RWPE1 (cell line): ENCODE data around the gene ZNF653.
"Not testable (repeated sequence)": the region's sequence is repeated elsewhere in the genome, so short reads cannot be mapped to it uniquely, and the experiment has no call there.

Experiments used
- CTCF ChIA-PET: fragments of 350-600 bp; sonication (Branson Sonifier 250); formaldehyde crosslinking; extraction: SDS; loops from one replicate; lab custom pipeline; 2021; lab: Yijun Ruan, JAX
- POLR2A ChIA-PET: fragments of 400-600 bp; formaldehyde crosslinking; extraction: SDS; loops from one replicate; lab custom pipeline; 2020; ENCODE audit warnings: antibody characterized with exemption; ENCODE audit not compliant: low non-redundant PET; lab: Yijun Ruan, JAX
- DNase-seq: peaks from one replicate; pipeline ENCODE4 v3.0.0; 2012; ENCODE audit warnings: low spot score
- H3K27ac ChIP-seq: fragments of 450-650 bp; 2 replicates; pipeline ENCODE4 v1.5.1; 2017
- CTCF ChIP-seq: fragments of 450-650 bp; conservative IDR thresholded peaks from 2 replicates; pipeline ENCODE4 v1.5.1; 2017; ENCODE audit warnings: low read depth, mild to moderate bottlenecking

Gene ZNF653

GRCh38 chr19:11479090-11479897 lies 26.3 kb downstream of the ZNF653 start:
- CTCF ChIA-PET: no interaction called here
- POLR2A ChIA-PET: no interaction called here
- no peak for TF ChIP-seq CTCF
- H3K27ac ChIP-seq: no peak overlapping the region
- DNase-seq: peak; percentile 45

GRCh38 chr19:11478167-11479089 lies 27.2 kb downstream of the ZNF653 start:
- no peak for DNase-seq
- H3K27ac ChIP-seq: no peak overlapping the region
- ChIA-PET POLR2A (no interaction called here), CTCF (interaction anchor here (0.5 to 0.6 kb wide), 2 partner anchors 74 to 606 kb away, joined by 3 to 6 read pairs; no protein-coding TSS in a partner anchor)
- no peak for TF ChIP-seq CTCF

GRCh38 chr19:11475861-11476260 lies 29.8 kb downstream of the ZNF653 start:
- DNase-seq: no peak
- H3K27ac ChIP-seq: no peak overlapping the region
- TF ChIP-seq CTCF: no peak
- ChIA-PET POLR2A (no interaction called here), CTCF (interaction anchor here (0.7 kb wide), 2 partner anchors 124 to 443 kb away, joined by 3 read pairs; no protein-coding TSS in a partner anchor)

GRCh38 chr19:11475343-11475742 lies 30.3 kb downstream of the ZNF653 start:
- DNase-seq, H3K27ac ChIP-seq, POLR2A ChIA-PET: not testable (repeated sequence)
- CTCF ChIA-PET: interaction anchor here (0.7 kb wide), 1 partner anchor 123 kb away, joined by 3 read pairs; no protein-coding TSS in a partner anchor

- CTCF ChIA-PET: no interaction called here
- no peak for TF ChIP-seq CTCF
- POLR2A ChIA-PET: no interaction called here
- no peak for DNase-seq
- H3K27ac ChIP-seq: no peak overlapping the region
Observed at GRCh38 chr19:11473725-11474124, 31.9 kb downstream of the ZNF653 start.

GRCh38 chr19:11468266-11468845 lies 37.3 kb downstream of the ZNF653 start:
- CTCF ChIA-PET: interaction anchor here (0.6 to 1.8 kb wide), 4 partner anchors 9 to 68 kb away, joined by 3 to 6 read pairs (median 5); no protein-coding TSS in a partner anchor

GRCh38 chr19:11465600-11465999 lies 40.0 kb downstream of the ZNF653 start:
- TF ChIP-seq CTCF: no peak
- CTCF ChIA-PET: no interaction called here

More at GRCh38 chr19:11468266-11468845, 37.3 kb downstream of the ZNF653 start:
- POLR2A ChIA-PET, DNase-seq: not testable (repeated sequence)
- peak overlapping the region; percentile 41; the same call in 1 of the 2 replicates for H3K27ac ChIP-seq

More at GRCh38 chr19:11465600-11465999, 40.0 kb downstream of the ZNF653 start:
- no peak overlapping the region for H3K27ac ChIP-seq
- DNase-seq: no peak
- POLR2A ChIA-PET: no interaction called here
